ENCODE data around the gene CYGB.
"Not testable (repeated sequence)": the region's sequence is repeated elsewhere in the genome, so short reads cannot be mapped to it uniquely, and the experiment has no call there.

The CYGB gene

GRCh38 chr17:76524598-76525512, 12.7 kb downstream of the CYGB start:
- no peaks in the 10 kb centered on the region for H3K36me3 ChIP-seq (ENCODE audit: insufficient read depth, low read depth, low read length)
- no peak overlapping the region for H3K27ac ChIP-seq (ENCODE audit: low read length)
- peaks cover 14% of the 10 kb centered on the region for H3K27me3 ChIP-seq (ENCODE audit: insufficient read depth, low read length)
- H3K9me3 ChIP-seq (ENCODE audit: insufficient read depth, low read depth, low read length) = no peaks in the 10 kb centered on the region
- no peak overlapping the region for H3K9ac ChIP-seq (ENCODE audit: low read depth, low read length)
- H3K4me1 ChIP-seq (ENCODE audit: insufficient read depth, low read length) = peaks cover 3% of the 10 kb centered on the region; the same call in 1 of the 2 replicates
- no peak overlapping the region for H3K4me3 ChIP-seq (ENCODE audit: low read length)

DNA sequence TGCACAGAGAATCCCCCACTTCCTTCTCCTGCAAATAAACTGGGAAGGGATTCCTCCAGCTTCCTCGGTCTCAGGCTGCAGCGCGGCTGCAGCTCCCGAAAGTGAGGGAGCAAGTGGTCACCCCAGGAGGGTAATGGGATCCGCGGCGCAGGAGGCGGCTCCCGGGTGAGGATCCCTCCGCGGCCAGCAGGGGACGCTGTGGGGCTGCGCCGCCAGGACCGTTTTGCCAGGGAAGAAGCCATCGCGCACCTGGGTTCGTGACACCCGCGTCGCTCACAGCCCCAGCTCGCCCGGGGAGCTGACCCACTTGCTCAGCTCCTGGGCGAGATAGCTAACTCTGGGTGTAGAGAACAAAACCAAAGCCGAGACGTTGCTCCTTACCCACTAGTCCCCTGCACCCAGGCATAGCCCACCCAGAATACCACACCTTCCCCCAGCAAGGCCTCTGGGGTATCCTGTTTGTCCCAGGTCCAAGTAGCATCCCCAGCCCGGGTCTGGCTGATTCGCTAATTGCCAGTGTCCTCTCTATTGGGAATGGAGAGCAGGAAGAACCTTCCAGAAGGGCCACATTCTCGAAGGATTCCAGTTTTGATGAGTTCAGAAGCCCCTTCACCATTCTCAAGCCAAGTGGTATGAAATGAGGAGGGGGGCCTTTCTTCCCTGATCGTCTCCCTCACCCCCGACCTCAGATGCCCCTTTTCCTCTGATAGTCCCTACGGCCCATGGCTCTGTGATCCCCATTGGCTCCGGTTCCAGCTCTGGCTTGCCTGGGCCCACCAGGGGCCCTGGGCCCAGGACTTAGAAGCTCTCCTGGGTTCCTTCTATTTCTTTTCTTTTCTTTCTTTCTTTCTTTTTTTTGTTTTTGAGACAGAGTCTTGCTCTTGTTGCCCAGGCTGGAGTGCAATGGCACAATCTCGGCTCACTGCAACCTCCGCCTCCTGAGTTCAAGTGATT, 14.1 kb downstream of the CYGB start:
- peaks cover 14% of the 10 kb centered on the region for H3K27me3 ChIP-seq (ENCODE audit: insufficient read depth, low read length)
- H3K4me3 ChIP-seq (ENCODE audit: low read length) = no peak overlapping the region
- H3K9ac ChIP-seq (ENCODE audit: low read depth, low read length) = no peak overlapping the region
- no peaks in the 10 kb centered on the region; the same call in 1 of the 2 replicates for H3K4me1 ChIP-seq (ENCODE audit: insufficient read depth, low read length)
- no peaks in the 10 kb centered on the region for H3K36me3 ChIP-seq (ENCODE audit: insufficient read depth, low read depth, low read length)
- H3K27ac ChIP-seq (ENCODE audit: low read length) = no peak overlapping the region
- H3K9me3 ChIP-seq (ENCODE audit: insufficient read depth, low read depth, low read length) = no peaks in the 10 kb centered on the region

DNA sequence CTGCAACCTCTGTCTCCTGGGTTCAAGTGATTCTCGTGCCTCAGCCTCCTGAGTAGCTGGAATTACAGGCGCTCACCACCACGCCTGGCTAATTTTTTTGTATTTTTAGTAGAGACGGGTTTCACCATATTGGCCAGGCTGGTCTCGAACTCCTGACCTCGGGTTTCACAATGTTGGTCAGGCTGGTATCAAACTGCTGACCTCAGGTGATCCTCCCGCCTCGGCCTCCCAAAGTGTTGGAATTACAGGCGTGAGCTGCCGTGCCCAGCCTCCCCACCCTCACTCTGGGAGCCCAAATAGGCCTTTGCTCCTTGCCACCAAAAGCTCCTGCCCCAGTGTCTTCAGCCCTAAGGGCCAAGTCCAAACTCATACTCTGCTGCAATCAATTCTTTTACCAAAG, 15.8 kb downstream of the CYGB start:
- peaks cover 14% of the 10 kb centered on the region for H3K27me3 ChIP-seq (ENCODE audit: insufficient read depth, low read length)
- not testable (repeated sequence) for H3K4me3 ChIP-seq (ENCODE audit: low read length); H3K9ac ChIP-seq (ENCODE audit: low read depth, low read length); H3K36me3 ChIP-seq (ENCODE audit: insufficient read depth, low read depth, low read length); H3K9me3 ChIP-seq (ENCODE audit: insufficient read depth, low read depth, low read length); H3K27ac ChIP-seq (ENCODE audit: low read length); H3K4me1 ChIP-seq (ENCODE audit: insufficient read depth, low read length)

GRCh38 chr17:76521262-76521661, 16.2 kb downstream of the CYGB start:
- H3K9me3 ChIP-seq (ENCODE audit: insufficient read depth, low read depth, low read length) = no peaks in the 10 kb centered on the region
- no peaks in the 10 kb centered on the region for H3K4me1 ChIP-seq (ENCODE audit: insufficient read depth, low read length)
- H3K4me3 ChIP-seq (ENCODE audit: low read length) = no peak overlapping the region
- no peaks in the 10 kb centered on the region for H3K36me3 ChIP-seq (ENCODE audit: insufficient read depth, low read depth, low read length)
- H3K9ac ChIP-seq (ENCODE audit: low read depth, low read length) = no peak overlapping the region
- H3K27ac ChIP-seq (ENCODE audit: low read length) = no peak overlapping the region
- H3K27me3 ChIP-seq (ENCODE audit: insufficient read depth, low read length) = peaks cover 14% of the 10 kb centered on the region

GRCh38 chr17:76519048-76519966, 18.2 kb downstream of the CYGB start:
- no peak overlapping the region for H3K27ac ChIP-seq (ENCODE audit: low read length)
- no peaks in the 10 kb centered on the region for H3K36me3 ChIP-seq (ENCODE audit: insufficient read depth, low read depth, low read length)
- no peak overlapping the region for H3K9ac ChIP-seq (ENCODE audit: low read depth, low read length)
- H3K4me1 ChIP-seq (ENCODE audit: insufficient read depth, low read length) = no peaks in the 10 kb centered on the region
- H3K27me3 ChIP-seq (ENCODE audit: insufficient read depth, low read length) = peaks cover 14% of the 10 kb centered on the region
- H3K9me3 ChIP-seq (ENCODE audit: insufficient read depth, low read depth, low read length) = no peaks in the 10 kb centered on the region
- no peak overlapping the region for H3K4me3 ChIP-seq (ENCODE audit: low read length)

- no peak overlapping the region for H3K4me3 ChIP-seq (ENCODE audit: low read length)
- no peaks in the 10 kb centered on the region for H3K36me3 ChIP-seq (ENCODE audit: insufficient read depth, low read depth, low read length)
- H3K9ac ChIP-seq (ENCODE audit: low read depth, low read length) = no peak overlapping the region
- peaks cover 3% of the 10 kb centered on the region; the same call in 1 of the 2 replicates for H3K27me3 ChIP-seq (ENCODE audit: insufficient read depth, low read length)
- H3K9me3 ChIP-seq (ENCODE audit: insufficient read depth, low read depth, low read length) = no peaks in the 10 kb centered on the region
- H3K27ac ChIP-seq (ENCODE audit: low read length) = no peak overlapping the region
- H3K4me1 ChIP-seq (ENCODE audit: insufficient read depth, low read length) = no peaks in the 10 kb centered on the region
Measured at GRCh38 chr17:76517638-76518038, 19.9 kb downstream of the CYGB start.

DNA sequence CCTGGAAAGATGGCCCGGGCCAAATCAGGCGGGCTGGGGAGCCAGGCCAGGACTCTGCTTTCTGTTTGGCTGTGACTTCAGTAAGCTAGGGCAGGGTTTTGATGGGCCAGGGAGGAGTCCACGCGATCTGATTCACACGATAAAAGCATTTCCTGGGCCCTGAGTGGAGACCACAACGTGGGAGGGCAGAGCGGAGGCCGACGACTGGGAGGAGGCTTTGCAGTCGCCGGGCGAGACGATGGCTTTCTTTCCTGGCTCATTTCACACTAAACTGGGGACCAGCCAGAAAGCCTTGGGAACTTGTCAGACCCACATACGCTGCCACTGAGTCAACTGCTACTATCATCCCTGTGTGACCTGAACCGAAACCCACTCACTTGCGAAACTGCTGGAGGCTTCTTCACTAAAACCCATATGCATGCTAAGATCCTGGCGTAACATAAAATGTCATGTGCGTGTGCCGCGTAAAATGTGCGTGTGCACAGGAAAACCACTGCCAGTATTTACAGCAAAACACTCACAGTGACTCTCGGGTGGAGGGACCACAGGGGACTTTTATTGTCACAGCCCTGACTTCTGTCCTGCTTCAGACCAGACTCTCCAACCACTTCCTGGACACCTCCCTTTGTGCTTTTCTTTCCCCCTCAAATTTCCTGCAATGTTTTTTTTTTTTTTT, 22.1 kb downstream of the CYGB start:
- no peak overlapping the region for H3K27ac ChIP-seq (ENCODE audit: low read length)
- H3K9ac ChIP-seq (ENCODE audit: low read depth, low read length) = no peak overlapping the region
- no peaks in the 10 kb centered on the region for H3K36me3 ChIP-seq (ENCODE audit: insufficient read depth, low read depth, low read length)
- no peaks in the 10 kb centered on the region for H3K9me3 ChIP-seq (ENCODE audit: insufficient read depth, low read depth, low read length)
- H3K4me3 ChIP-seq (ENCODE audit: low read length) = no peak overlapping the region
- H3K4me1 ChIP-seq (ENCODE audit: insufficient read depth, low read length) = no peaks in the 10 kb centered on the region
- H3K27me3 ChIP-seq (ENCODE audit: insufficient read depth, low read length) = no peaks in the 10 kb centered on the region

- not testable (repeated sequence) for H3K36me3 ChIP-seq (ENCODE audit: insufficient read depth, low read depth, low read length); H3K4me1 ChIP-seq (ENCODE audit: insufficient read depth, low read length); H3K27ac ChIP-seq (ENCODE audit: low read length); H3K9ac ChIP-seq (ENCODE audit: low read depth, low read length); H3K9me3 ChIP-seq (ENCODE audit: insufficient read depth, low read depth, low read length); H3K27me3 ChIP-seq (ENCODE audit: insufficient read depth, low read length); H3K4me3 ChIP-seq (ENCODE audit: low read length)
Measured at GRCh38 chr17:76514355-76514754, 23.2 kb downstream of the CYGB start.

DNA sequence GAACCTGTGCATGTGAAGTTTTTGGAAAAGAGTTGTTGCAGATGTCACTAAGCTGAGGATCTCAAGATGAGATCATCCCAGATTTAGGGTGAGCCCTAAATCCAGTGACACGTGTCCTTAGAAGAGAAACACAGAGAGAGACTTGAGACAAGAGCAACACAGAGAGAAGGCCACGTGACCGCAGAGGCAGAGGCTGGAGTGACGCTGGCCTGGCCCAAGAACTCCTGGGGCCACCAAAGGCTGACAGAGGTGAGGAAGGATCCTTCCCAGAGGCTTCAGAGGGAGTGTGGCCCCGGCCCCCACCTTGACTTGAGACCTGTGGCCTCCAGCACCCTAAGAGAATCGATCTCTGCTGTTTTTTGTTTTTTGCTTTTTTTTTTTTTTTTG, 24.2 kb downstream of the CYGB start:
- Histone ChIP-seq H3K4me3 (ENCODE audit: low read length) (no peak overlapping the region), H3K27me3 (ENCODE audit: insufficient read depth, low read length) (no peaks in the 10 kb centered on the region), H3K27ac (ENCODE audit: low read length) (no peak overlapping the region), H3K9me3 (ENCODE audit: insufficient read depth, low read depth, low read length) (no peaks in the 10 kb centered on the region), H3K9ac (ENCODE audit: low read depth, low read length) (no peak overlapping the region), H3K4me1 (ENCODE audit: insufficient read depth, low read length) (no peaks in the 10 kb centered on the region), H3K36me3 (ENCODE audit: insufficient read depth, low read depth, low read length) (no peaks in the 10 kb centered on the region)

DNA sequence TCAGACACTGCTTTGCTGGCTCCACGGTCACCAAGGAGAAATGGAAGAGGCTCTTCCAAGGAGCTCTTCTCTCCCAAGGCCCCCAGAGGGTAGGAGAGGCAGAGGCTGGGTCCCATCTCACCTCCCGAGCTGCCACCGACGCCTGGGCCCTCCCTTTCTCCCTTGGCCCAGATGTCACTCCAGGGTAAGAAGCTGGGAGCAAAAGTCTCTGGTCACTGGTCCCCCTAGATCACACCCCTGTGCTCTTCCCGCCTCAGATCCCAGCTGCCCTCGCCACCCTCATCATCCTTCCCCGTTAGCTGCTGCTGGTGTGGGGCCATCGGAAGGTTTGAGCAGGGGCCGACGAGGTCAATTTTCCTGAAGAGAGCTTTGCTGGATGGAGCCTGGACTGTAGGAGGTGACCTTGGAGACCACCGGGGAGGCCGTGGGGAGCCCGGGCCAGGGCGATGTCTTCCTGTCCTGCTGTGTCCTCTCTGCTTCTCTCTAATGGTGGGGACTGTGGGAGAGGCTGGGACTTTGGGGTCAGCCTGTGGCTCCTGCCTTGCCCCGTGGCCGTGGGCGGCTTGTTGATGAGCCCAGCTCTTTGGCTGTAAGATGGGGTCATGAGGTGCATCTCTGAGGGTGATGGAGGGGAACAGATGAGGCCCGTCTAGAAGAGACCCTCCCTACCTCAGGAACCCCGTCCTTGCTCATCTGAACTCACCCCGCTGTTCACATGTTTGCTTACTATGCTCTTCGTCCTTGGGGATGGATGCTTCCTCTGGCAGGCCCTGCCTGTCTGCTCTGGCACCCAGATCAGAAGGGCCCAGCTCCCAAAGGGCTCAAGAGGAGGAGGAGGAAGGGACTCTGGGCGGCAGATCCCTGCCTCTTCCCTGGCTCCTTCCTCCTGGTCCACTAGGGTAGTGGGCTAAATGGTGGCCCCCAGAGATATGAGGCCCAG, 24.9 kb downstream of the CYGB start:
- H3K4me1 ChIP-seq (ENCODE audit: insufficient read depth, low read length) = no peaks in the 10 kb centered on the region
- H3K9me3 ChIP-seq (ENCODE audit: insufficient read depth, low read depth, low read length) = no peaks in the 10 kb centered on the region
- no peaks in the 10 kb centered on the region for H3K27me3 ChIP-seq (ENCODE audit: insufficient read depth, low read length)
- H3K4me3 ChIP-seq (ENCODE audit: low read length) = no peak overlapping the region
- H3K36me3 ChIP-seq (ENCODE audit: insufficient read depth, low read depth, low read length) = no peaks in the 10 kb centered on the region
- no peak overlapping the region for H3K9ac ChIP-seq (ENCODE audit: low read depth, low read length)
- H3K27ac ChIP-seq (ENCODE audit: low read length) = no peak overlapping the region
